NT2/D1 (cell line): Measurements from ENCODE around the gene HTT-AS.

ENCODE experiments used
- YY1 ChIP-seq: IDR thresholded peaks from 2 replicates; pipeline ENCODE4 v1.6.1; 2011; ENCODE audit not compliant: insufficient read length, insufficient read depth
- ZNF274 ChIP-seq: IDR thresholded peaks from 2 replicates; pipeline ENCODE4 v1.6.1; 2011; ENCODE audit warnings: mild to moderate bottlenecking, low read depth, low read length

- no peak for TF ChIP-seq ZNF274
- TF ChIP-seq YY1 = no peak
Measured at GRCh38 chr4:3067473-3068001, 6.8 kb downstream of the HTT-AS start.
